ENCODE data around the gene CMC2. TPM values are rescaled to one million over a fixed set of nuclear protein-coding genes. Genes with fewer than 3 reads are reported as not detected.

The CMC2 gene
- total RNA-seq, 1 experiment from 2014 or later: 82.0 TPM

- ChIA-PET CTCF (no interaction called here), POLR2A (no interaction called here)
- H3K4me1 ChIP-seq (ENCODE audit: control insufficient read depth, insufficient read depth, low read length): no peaks in the 10 kb centered on the region
- intact Hi-C loops (cut with micrococcal nuclease; ENCODE audit: unreplicated experiment): no loop called here
- no peak overlapping the region for H3K27ac ChIP-seq (ENCODE audit: low read length)
- TF ChIP-seq POLR2AphosphoS5 (IDR thresholded peaks at IDR 0.05; ENCODE audit: low read depth, low read length) (no peak), CTCF (IDR thresholded peaks at IDR 0.05) (no peak), SIN3A (IDR thresholded peaks at IDR 0.05; ENCODE audit: borderline replicate concordance, insufficient read depth, low read depth, low read length) (no peak), TCF7L2 (IDR thresholded peaks at IDR 0.05; ENCODE audit: low read depth, low read length) (no peak), REST (IDR thresholded peaks at IDR 0.05; ENCODE audit: insufficient read depth in 1 of 2, low read depth in 2 of 2, low read length in 1 of 2) (no peak)
- DNase-seq (ENCODE audit: low read depth, low spot score) (no peak), ATAC-seq (no peak)
- no peaks in the 10 kb centered on the region for H3K9me3 ChIP-seq (ENCODE audit: control insufficient read depth, insufficient read depth, low read depth, low read length)
- no peaks in the 10 kb centered on the region for H3K27me3 ChIP-seq (ENCODE audit: control insufficient read depth, insufficient read depth, low read length)
- no peak overlapping the region for H3K4me3 ChIP-seq (ENCODE audit: low read depth in 2 of 2, low read length in 2 of 2)
- in situ Hi-C loops (cut with HindIII; ENCODE audit: low pct_unique_long_range_greater_than_20kb, low sequenced_read_pairs): no loop called here
- no TSS peak for BruUV-seq (replicated peaks)
- no peaks in the 10 kb centered on the region for H3K36me3 ChIP-seq (ENCODE audit: control insufficient read depth, insufficient read depth, low read length)
These were observed 83.3 kb downstream of the CMC2 start for GRCh38 chr16:80923356-80923755.

Other genes with a start within 250 kb of the CMC2 start
- 6.1 TPM for gene CDYL2, start 202.3 kb downstream of the CMC2 start, total RNA-seq (2021; ENCODE audit: unreplicated experiment)
- gene CENPN, start 329 bp upstream of the CMC2 start, total RNA-seq (2021; ENCODE audit: unreplicated experiment): 56.6 TPM
- gene ATMIN, start 29.0 kb upstream of the CMC2 start, total RNA-seq (2021; ENCODE audit: unreplicated experiment): 28.4 TPM
- gene C16orf46, start 70.4 kb upstream of the CMC2 start, total RNA-seq (2021; ENCODE audit: unreplicated experiment): 1.2 TPM
- 36.6 TPM for gene GCSH, start 89.5 kb upstream of the CMC2 start, total RNA-seq (2021; ENCODE audit: unreplicated experiment)
- not detected for gene BCO1, start 231.8 kb upstream of the CMC2 start, total RNA-seq (2021; ENCODE audit: unreplicated experiment)

Measured in Panc1 (cell line).